A673 (cell line): ENCODE measurements around the gene VPS52.

Source experiments
- EZH2 ChIP-seq: fragments of 200-600 bp; sonication (generic); IDR thresholded peaks from 2 replicates; pipeline ENCODE4 v1.6.1; 2017; ENCODE audit warnings: borderline replicate concordance, low read depth, mild to moderate bottlenecking, mixed read lengths, antibody characterized with exemption, low read length; ENCODE audit not compliant: poor library complexity, severe bottlenecking
- TF ChIP-seq, protein P1 (sequence below): fragments of 300-800, 200-600 bp; sonication (generic); conservative IDR thresholded peaks from 2 replicates; pipeline ENCODE4 v1.5.1; 2017; ENCODE audit warnings: low read depth, mild to moderate bottlenecking, antibody characterized with exemption, low read length, moderate library complexity, mixed read lengths

GRCh38 chr6:33235221-33235634 lies 36.4 kb downstream of the VPS52 start:
- TF ChIP-seq EZH2, result no peak
- TF ChIP-seq, protein P1, sequence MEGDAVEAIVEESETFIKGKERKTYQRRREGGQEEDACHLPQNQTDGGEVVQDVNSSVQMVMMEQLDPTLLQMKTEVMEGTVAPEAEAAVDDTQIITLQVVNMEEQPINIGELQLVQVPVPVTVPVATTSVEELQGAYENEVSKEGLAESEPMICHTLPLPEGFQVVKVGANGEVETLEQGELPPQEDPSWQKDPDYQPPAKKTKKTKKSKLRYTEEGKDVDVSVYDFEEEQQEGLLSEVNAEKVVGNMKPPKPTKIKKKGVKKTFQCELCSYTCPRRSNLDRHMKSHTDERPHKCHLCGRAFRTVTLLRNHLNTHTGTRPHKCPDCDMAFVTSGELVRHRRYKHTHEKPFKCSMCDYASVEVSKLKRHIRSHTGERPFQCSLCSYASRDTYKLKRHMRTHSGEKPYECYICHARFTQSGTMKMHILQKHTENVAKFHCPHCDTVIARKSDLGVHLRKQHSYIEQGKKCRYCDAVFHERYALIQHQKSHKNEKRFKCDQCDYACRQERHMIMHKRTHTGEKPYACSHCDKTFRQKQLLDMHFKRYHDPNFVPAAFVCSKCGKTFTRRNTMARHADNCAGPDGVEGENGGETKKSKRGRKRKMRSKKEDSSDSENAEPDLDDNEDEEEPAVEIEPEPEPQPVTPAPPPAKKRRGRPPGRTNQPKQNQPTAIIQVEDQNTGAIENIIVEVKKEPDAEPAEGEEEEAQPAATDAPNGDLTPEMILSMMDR, result no peak
